Right cardiac atrium (tissue), 5 donors: Measurements from ENCODE around the gene LCN6. TPM values are rescaled to one million over a fixed set of nuclear protein-coding genes. Genes with fewer than 3 reads are reported as not detected.
A peak's percentile ranks its signal among the peaks of the same experiment; 100 is the strongest.
"Not testable (repeated sequence)": the region's sequence is repeated elsewhere in the genome, so short reads cannot be mapped to it uniquely, and the experiment has no call there.

ENCODE experiments used
- ATAC-seq, 2 donors: fragments of 200-7000 bp; cut with Tn5 transposase; one replicate each; pipeline versions ENCODE4 v1.8.0 to v1.9.1; 2020; ENCODE audit warnings: moderate library complexity in 2 of 2, mild to moderate bottlenecking in 1 of 2
- DNase-seq, 3 donors: peaks; one replicate each; pipeline ENCODE4 v3.0.0-alpha.2; 2020
- H3K27ac ChIP-seq: one replicate; pipeline ENCODE4 v1.5.1; 2013; ENCODE audit warnings: mild to moderate bottlenecking, low read length, control low read depth, moderate library complexity
- H3K27me3 ChIP-seq: one replicate; pipeline ENCODE4 v1.6.1; 2013; ENCODE audit not compliant: control insufficient read depth, insufficient read depth
- H3K4me1 ChIP-seq: one replicate; pipeline ENCODE4 v1.6.1; 2013; ENCODE audit warnings: low read length; ENCODE audit not compliant: control insufficient read depth, insufficient read depth
- H3K4me3 ChIP-seq: one replicate; pipeline ENCODE4 v1.5.1; 2013; ENCODE audit warnings: low read length, control low read depth
- H3K9me3 ChIP-seq: one replicate; pipeline ENCODE4 v1.6.1; 2013; ENCODE audit warnings: low read length; ENCODE audit not compliant: control insufficient read depth
- WGBS: extraction: QIAGEN DNeasy Blood & Tissue Kit; methylation state at CpG from one replicate; pipeline ENCODE4 v1.1.7; 2013; 5-methylcytosine and 5-hydroxymethylcytosine counted together
- intact Hi-C, 4 donors: fragments of 100-400 bp; cut with DNase I; formaldehyde crosslinking; loops; one replicate each; pipeline versions ENCODE4 v1.11.0 to v1.14.0; 2022 to 2023
- polyA plus RNA-seq: library from polyadenylated mRNA; stranded (reverse); fragments of 200-250 nt; gene quantifications from one replicate; pipeline ENCODE4 v1.2.3, GENCODE V29; 2013
- total RNA-seq, 4 donors: library from RNA; stranded (reverse); fragmentation: NEBNext Ultra II Directional; extraction: Animal tissue kit (Norgen Biotek cat#: 25700); gene quantifications; one replicate each; pipeline ENCODE4 v1.2.1, GENCODE V29; 2021
- donor health status: healthy with polysubstance abuse.
- donor health status: DM: no; HTN: yes; CAD: no.
- donor health status: DM: no; HTN: no; CAD: no.
- donor health status: DM: no; HTN: yes; CAD: no; lungs with severe emphysema.
- donor health status: DM: yes; HTN: yes; CAD: no.

LCN6 gene
- total and polyA plus RNA-seq, 5 donors: 8.3 to 41.0 (median 22.8) TPM

DNA sequence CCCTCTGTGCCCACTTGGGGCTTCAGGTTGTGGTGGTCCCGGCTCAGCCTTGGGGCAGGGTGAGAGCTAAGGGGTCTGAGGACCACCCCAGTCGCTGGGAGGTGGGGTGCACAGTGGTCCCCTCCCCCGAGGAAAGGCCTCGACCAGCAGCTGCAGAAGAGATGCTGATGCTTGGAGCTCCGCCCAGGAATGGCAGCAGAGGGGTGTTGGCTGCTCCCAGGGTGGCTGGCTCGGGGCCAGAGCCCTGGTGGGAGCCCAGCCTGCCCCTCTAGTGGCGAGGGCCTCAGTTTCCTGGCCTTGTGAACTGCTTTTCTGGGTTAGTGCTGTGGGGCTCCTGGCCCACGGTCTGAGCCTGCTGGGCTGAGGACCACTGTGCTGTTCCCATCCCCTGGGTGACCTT lies 34.8 kb downstream of the LCN6 start:
- DNase-seq (peak; percentile 68 to 85 (median 76)), ATAC-seq (peak; percentile 5 to 6)
- no peaks in the 10 kb centered on the region for H3K4me1 ChIP-seq
- WGBS: 28% methylated on average over 8 of the region's 8 CpGs
- peak overlapping the region; percentile 63 for H3K27ac ChIP-seq
- intact Hi-C loops: no loop called here
- H3K9me3 ChIP-seq: no peaks in the 10 kb centered on the region
- no peaks in the 10 kb centered on the region for H3K27me3 ChIP-seq
- H3K4me3 ChIP-seq: peak overlapping the region; percentile 82

- H3K27me3 ChIP-seq: no peaks in the 10 kb centered on the region
- no peaks in the 10 kb centered on the region for H3K9me3 ChIP-seq
- 3% methylated on average over 56 of the region's 56 CpGs for WGBS
- H3K4me3 ChIP-seq: peak overlapping the region; percentile 82
- DNase-seq: peak in 1 of 3 donors; percentile 66
- intact Hi-C loops: no loop called here
- peak overlapping the region; percentile 43 for H3K27ac ChIP-seq
- no peaks in the 10 kb centered on the region for H3K4me1 ChIP-seq
- ATAC-seq: peak in 1 of 2 donors; percentile 3
Observed at GRCh38 chr9:136712690-136713544, 35.4 kb downstream of the LCN6 start.

DNA sequence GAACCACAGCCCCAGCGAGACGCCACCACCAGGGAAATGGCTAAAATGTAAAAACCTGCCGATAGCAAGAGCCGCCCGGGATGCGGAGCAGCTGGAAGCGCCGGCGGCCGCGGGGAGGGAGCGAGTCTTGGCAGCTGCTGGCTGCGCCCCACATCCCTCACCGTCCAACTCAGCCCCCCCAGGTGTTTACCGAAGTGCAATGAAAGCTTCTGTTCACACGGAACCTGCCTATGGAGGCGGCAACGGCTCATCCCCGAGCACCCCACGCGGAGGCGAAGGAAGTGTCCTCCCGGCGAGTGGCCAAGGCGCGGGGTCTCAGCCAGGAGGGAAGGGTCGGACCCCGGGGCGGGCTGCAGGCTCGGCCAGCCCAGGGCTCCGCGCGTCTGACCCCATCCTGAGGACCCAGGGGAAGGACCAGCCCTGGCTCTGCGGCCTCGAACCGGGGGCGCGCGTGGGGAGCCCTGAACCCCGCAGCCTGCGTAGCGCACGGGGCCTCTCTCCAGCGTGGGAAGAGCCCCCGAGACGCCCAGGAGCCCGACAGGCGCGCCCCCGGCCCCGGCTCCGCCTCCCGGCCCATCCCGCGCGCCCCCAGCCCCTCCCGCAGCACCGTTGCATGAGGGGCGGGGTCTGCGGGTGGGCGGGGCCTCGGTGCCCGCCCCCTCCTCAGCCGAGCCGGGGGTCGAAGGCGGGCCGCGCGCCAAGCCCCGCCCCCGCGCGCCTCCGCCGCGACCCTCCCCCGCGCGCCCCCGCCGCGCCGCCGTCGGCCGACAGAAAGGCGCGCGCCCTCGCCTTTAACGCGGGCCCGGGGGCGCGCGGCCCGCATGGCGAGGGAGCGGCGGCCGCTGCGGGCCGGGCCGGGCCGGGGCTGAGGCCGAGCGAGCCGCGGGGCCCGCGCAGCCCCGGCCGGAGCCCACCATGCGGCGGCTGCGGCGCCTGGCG lies 36.3 kb downstream of the LCN6 start, which contains the start of gene DIPK1B:
Gene DIPK1B, plus strand, starts transcription at position 822 of the 939 bp plus-strand sequence. Its CDS starts 94 bp downstream, at position 916.
- intact Hi-C loops: no loop called here
- Histone ChIP-seq H3K4me1 (no peaks in the 10 kb centered on the region), H3K27me3 (no peaks in the 10 kb centered on the region), H3K27ac (peak within 1 kb of the TSS; percentile 43), H3K4me3 (peak within 1 kb of the TSS; percentile 82), H3K9me3 (no peaks in the 10 kb centered on the region)
- ATAC-seq (peak in 1 of 2 donors; percentile 1), DNase-seq (peak; percentile 36 to 79 (median 70))
- WGBS: 2% methylated on average over 112 of the region's 119 CpGs

GRCh38 chr9:136711219-136711648 lies 37.1 kb downstream of the LCN6 start:
- intact Hi-C loops, H3K4me1 ChIP-seq, H3K27ac ChIP-seq, H3K27me3 ChIP-seq, ATAC-seq, H3K9me3 ChIP-seq, DNase-seq, H3K4me3 ChIP-seq: not testable (repeated sequence)
- 49% methylated on average over 4 of the region's 4 CpGs for WGBS

- Histone ChIP-seq H3K27ac (no peak overlapping the region), H3K4me1 (no peaks in the 10 kb centered on the region), H3K9me3 (no peaks in the 10 kb centered on the region), H3K4me3 (no peak overlapping the region), H3K27me3 (no peaks in the 10 kb centered on the region)
- no peak for ATAC-seq
- WGBS: 74% methylated on average over 7 of the region's 7 CpGs
- intact Hi-C loops: no loop called here
- DNase-seq: no peak
Observed at GRCh38 chr9:136710543-136710942, 37.8 kb downstream of the LCN6 start.

DNA sequence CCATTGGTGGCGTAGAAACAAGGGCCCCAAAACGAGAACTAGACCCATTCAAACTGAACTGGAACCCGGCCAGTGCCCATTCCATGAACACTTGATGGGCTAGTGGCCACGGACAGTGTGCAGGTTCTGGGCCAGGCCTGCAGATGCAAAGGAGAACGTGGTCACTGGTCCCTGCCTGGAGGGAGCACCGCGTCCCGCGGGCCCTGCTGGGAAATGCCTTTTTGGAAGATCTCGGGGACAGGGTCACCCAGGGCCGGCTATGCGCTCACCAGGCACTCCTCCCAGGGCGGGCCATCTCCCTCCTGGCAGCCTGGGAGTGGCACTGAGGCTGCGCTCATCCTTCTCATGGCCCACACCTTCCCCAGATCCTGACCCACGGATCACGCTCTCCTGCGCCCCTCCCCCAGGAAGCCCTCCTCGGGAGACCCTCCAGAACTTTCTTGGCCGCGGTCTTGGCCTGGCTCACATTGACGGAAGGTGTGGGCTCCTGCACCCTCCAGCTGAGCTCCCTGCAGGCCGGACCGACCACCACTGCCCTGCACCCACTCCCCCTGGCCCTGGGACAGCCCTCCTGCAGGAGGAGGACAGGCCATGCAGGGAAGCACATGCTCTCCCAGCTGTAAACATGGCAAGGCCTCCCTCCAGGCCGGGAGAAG lies 38.7 kb downstream of the LCN6 start:
- H3K9me3 ChIP-seq: no peaks in the 10 kb centered on the region
- no peaks in the 10 kb centered on the region for H3K27me3 ChIP-seq
- H3K4me3 ChIP-seq: no peak overlapping the region
- peak in 1 of 3 donors; percentile 58 for DNase-seq
- no peaks in the 10 kb centered on the region for H3K4me1 ChIP-seq
- no peak overlapping the region for H3K27ac ChIP-seq
- intact Hi-C loops: loop anchor here in 1 of 4 donors (5.0 kb wide), 1 partner anchor 212 kb away; no protein-coding TSS in a partner anchor
- 88% methylated on average over 24 of the region's 24 CpGs for WGBS
- no peak for ATAC-seq

- no peaks in the 10 kb centered on the region for H3K27me3 ChIP-seq
- H3K9me3 ChIP-seq: no peaks in the 10 kb centered on the region
- H3K4me3 ChIP-seq: no peak overlapping the region
- WGBS: 79% methylated on average over 22 of the region's 22 CpGs
- DNase-seq (peak in 1 of 3 donors; percentile 50), ATAC-seq (no peak)
- no peak overlapping the region for H3K27ac ChIP-seq
- no peaks in the 10 kb centered on the region for H3K4me1 ChIP-seq
- intact Hi-C loops: loop anchor here in 1 of 4 donors (5.0 kb wide), 1 partner anchor 211 kb away; no protein-coding TSS in a partner anchor
Observed at GRCh38 chr9:136707849-136708517, 40.3 kb downstream of the LCN6 start.

GRCh38 chr9:136707011-136707410 lies 41.3 kb downstream of the LCN6 start:
- intact Hi-C loops: loop anchor here in 1 of 4 donors (5.0 kb wide), 1 partner anchor 210 kb away; no protein-coding TSS in a partner anchor
- Histone ChIP-seq H3K27ac (no peak overlapping the region), H3K9me3 (no peaks in the 10 kb centered on the region), H3K4me1 (no peaks in the 10 kb centered on the region), H3K27me3 (no peaks in the 10 kb centered on the region), H3K4me3 (no peak overlapping the region)
- DNase-seq (no peak), ATAC-seq (no peak)
- 92% methylated on average over 7 of the region's 7 CpGs for WGBS

- ATAC-seq: no peak
- intact Hi-C loops: loop anchor here in 1 of 4 donors (5.0 kb wide), 1 partner anchor 208 kb away; no protein-coding TSS in a partner anchor
- DNase-seq: no peak
- Histone ChIP-seq H3K27me3 (no peaks in the 10 kb centered on the region), H3K4me1 (no peaks in the 10 kb centered on the region), H3K4me3 (no peak overlapping the region), H3K27ac (no peak overlapping the region), H3K9me3 (no peaks in the 10 kb centered on the region)
- 63% methylated on average over 7 of the region's 7 CpGs for WGBS
Observed at GRCh38 chr9:136705564-136705963, 42.8 kb downstream of the LCN6 start.

DNA sequence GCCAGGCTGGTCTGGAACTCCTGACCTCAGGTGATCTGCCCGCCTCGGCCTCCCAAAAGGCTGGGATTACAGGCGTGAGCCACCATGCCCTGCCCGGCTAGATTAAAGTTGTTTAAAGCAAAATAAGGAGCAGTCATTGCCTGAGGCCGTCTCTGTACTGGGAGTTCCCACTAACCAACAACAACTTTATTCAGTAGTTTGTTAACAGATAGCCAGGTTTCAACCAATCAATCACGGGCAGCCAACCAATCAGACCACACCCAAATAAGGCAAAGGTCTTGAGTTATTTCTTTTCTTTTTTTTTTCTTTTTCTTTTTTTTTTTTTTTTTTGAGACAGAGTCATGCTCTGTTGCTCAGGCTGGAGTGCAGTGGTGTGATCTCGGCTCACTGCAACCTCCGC lies 43.6 kb downstream of the LCN6 start:
- H3K27me3 ChIP-seq, H3K9me3 ChIP-seq, H3K27ac ChIP-seq, H3K4me1 ChIP-seq, H3K4me3 ChIP-seq, ATAC-seq, DNase-seq: not testable (repeated sequence)
- WGBS: 92% methylated on average over 8 of the region's 8 CpGs
- intact Hi-C loops: loop anchor here in 1 of 4 donors (5.0 kb wide), 1 partner anchor 207 kb away; no protein-coding TSS in a partner anchor
